Measurements from ENCODE around the gene KLF13.

DNA sequence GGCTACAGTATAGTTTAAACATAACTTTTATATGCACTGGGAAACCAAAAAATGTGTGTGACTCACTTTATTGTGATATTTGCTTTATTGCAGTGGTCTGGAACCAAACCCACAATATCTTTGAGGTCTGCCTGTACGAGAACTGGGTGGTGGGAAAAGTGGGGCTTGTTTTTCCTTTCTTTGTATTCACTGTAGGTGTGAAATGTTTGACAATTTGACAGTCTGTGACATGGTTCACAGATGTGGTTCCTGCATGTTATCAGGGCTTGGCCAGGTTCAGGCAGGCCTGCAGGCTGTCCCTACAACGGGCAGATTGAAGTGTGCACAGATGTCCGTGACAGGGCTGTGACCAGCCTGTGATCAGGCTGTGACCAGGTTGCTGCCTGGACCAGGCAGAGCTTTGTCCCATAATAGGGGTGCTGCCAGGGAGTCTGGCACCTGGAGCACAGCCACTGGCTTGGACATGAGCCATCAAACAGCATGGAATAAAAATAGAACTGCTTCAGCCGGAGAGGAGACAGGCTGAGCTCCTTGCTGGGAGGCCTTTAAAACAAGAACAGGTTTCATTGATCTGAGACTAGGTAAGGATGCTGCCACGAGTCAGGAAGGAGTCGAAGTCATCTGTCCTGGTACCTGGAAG is 61.0 kb downstream of the KLF13 start:
- TF ChIP-seq CTCF (IDR thresholded peaks at IDR 0.05; ENCODE audit: low read depth, low read length) (no peak), EZH2phosphoT487 (IDR thresholded peaks at IDR 0.05; ENCODE audit: low read depth) (no peak)
